HepG2 (cell line): ENCODE data around the gene SCGB2A2. TPM values are rescaled to one million over a fixed set of nuclear protein-coding genes. Genes with fewer than 3 reads are reported as not detected.

Experiments used
- ATAC-seq: fragments of 200-7000 bp; cut with Tn5 transposase; 3 replicates; pipeline ENCODE4 v1.9.1; 2020; ENCODE audit warnings: mild to moderate bottlenecking, moderate library complexity
- BruUV-seq: library from RNA; stranded (reverse); fragments of 400-500 nt; replicated peaks from 2 replicates; lab custom pipeline; 2021; lab: Mats Ljungman, UMichigan
- CTCF ChIA-PET: fragments of 300-600 bp; formaldehyde crosslinking; extraction: SDS; loops from one replicate; lab custom pipeline; 2021; ENCODE audit warnings: low total read pairs, inconsistent platforms, low intra/inter-chr PET ratio; lab: Yijun Ruan, JAX
- POLR2A ChIA-PET: fragments of 350-600 bp; sonication (Branson Sonifier 250); formaldehyde crosslinking; loops from one replicate; lab custom pipeline; 2020; ENCODE audit warnings: antibody characterized with exemption, inconsistent platforms; lab: Yijun Ruan, JAX
- DNase-seq: peaks from one replicate; pipeline ENCODE4 v3.0.0-alpha.2; 2015; ENCODE audit warnings: low spot score
- FAIRE-seq: peaks from 3 replicates; lab custom pipeline; 2011; peaks lifted over from hg19 to GRCh38; lab: Jason Lieb, UNC
- H2AFZ ChIP-seq: one replicate; pipeline ENCODE4 v1.6.1; 2011; ENCODE audit warnings: low read length, inconsistent platforms
- H3K27ac ChIP-seq: fragments of 300-600 bp; 3 replicates; pipeline ENCODE4 v1.8.0; 2011; ENCODE audit warnings: mixed run types, mild to moderate bottlenecking, mixed read lengths, low read length, inconsistent platforms; ENCODE audit not compliant: insufficient read depth; ENCODE audit errors: extremely low read length
- H3K27me3 ChIP-seq, 2 experiments: fragments of 200-600 bp in 1 of 2; 2 replicates in 1 of 2; 3 replicates in 1 of 2; pipeline versions ENCODE4 v1.6.0 to v1.8.0; 2011; ENCODE audit warnings: low read length in 2 of 2, mild to moderate bottlenecking in 2 of 2, moderate library complexity in 2 of 2, inconsistent platforms in 1 of 2; ENCODE audit not compliant: insufficient read depth in 2 of 2, control insufficient read depth in 1 of 2
- H3K36me3 ChIP-seq, 2 experiments: fragments of 200-600 bp in 1 of 2; replicated peaks in 1 of 2; 2 replicates in 1 of 2; 3 replicates in 1 of 2; pipeline versions ENCODE4 v1.5.1 to v1.8.0; 2011; ENCODE audit warnings: low read length in 2 of 2, inconsistent platforms in 1 of 2; ENCODE audit not compliant: insufficient read depth in 2 of 2, control insufficient read depth in 1 of 2
- H3K4me1 ChIP-seq: 2 replicates; pipeline ENCODE4 v1.5.1; 2012; ENCODE audit warnings: low read length, inconsistent platforms; ENCODE audit not compliant: insufficient read depth
- H3K4me2 ChIP-seq: 2 replicates; pipeline ENCODE4 v1.6.0; 2011; ENCODE audit warnings: low read depth, low read length, inconsistent platforms
- H3K4me3 ChIP-seq, 3 experiments: fragments of 200-600 bp in 1 of 3; sonication (generic), shearing (Covaris generic) in 1 of 3; replicated peaks in 1 of 3; 2 replicates each; pipeline ENCODE4 v1.5.1; 2011 to 2016; ENCODE audit warnings: low read length in 3 of 3, inconsistent platforms in 2 of 3, low read depth in 2 of 3, mild to moderate bottlenecking in 2 of 3, control low read depth in 1 of 3, mixed read lengths in 1 of 3; ENCODE audit not compliant: insufficient read depth in 1 of 3
- H3K79me2 ChIP-seq: one replicate; pipeline ENCODE4 v1.6.1; 2011; ENCODE audit warnings: low read length, inconsistent platforms; ENCODE audit not compliant: insufficient read depth
- H3K9ac ChIP-seq: 2 replicates; pipeline ENCODE4 v1.6.0; 2011; ENCODE audit warnings: mild to moderate bottlenecking, low read depth, low read length, inconsistent platforms; ENCODE audit not compliant: insufficient read depth
- H3K9me3 ChIP-seq: 2 replicates; pipeline ENCODE4 v1.5.1; 2012; ENCODE audit warnings: mild to moderate bottlenecking, low read length
- H4K20me1 ChIP-seq: 2 replicates; pipeline ENCODE4 v1.6.0; 2011; ENCODE audit warnings: inconsistent platforms, mild to moderate bottlenecking, low read length, moderate library complexity; ENCODE audit not compliant: insufficient read depth
- CCDC6 ChIP-seq: sonication (generic); formaldehyde crosslinking; IDR thresholded peaks from 2 replicates; pipeline ENCODE4 v1.8.1; 2022; ENCODE audit warnings: mild to moderate bottlenecking, missing genetic modification reagents, moderate library complexity
- FOXM1 ChIP-seq: sonication (generic); formaldehyde crosslinking; IDR thresholded peaks from 2 replicates; pipeline ENCODE4 v1.5.0; 2020; ENCODE audit warnings: missing genetic modification reagents
- MATR3 ChIP-seq: sonication (generic); formaldehyde crosslinking; IDR thresholded peaks from 2 replicates; pipeline ENCODE4 v1.4.0; 2020; ENCODE audit warnings: missing genetic modification reagents
- PPARG ChIP-seq: conservative IDR thresholded peaks from 2 replicates; pipeline ENCODE4 v1.6.1; 2016; ENCODE audit warnings: missing biosample characterization, missing genetic modification reagents
- SMC3 ChIP-seq: IDR thresholded peaks from 2 replicates; pipeline ENCODE4 v1.6.1; 2011; ENCODE audit warnings: low read length, improper control_type of control experiment
- STAG1 ChIP-seq: sonication (generic); formaldehyde crosslinking; IDR thresholded peaks from 2 replicates; pipeline ENCODE4 v1.4.0; 2020; ENCODE audit warnings: missing genetic modification reagents
- TEAD3 ChIP-seq: optimal IDR thresholded peaks from 2 replicates; pipeline ENCODE3; 2016; ENCODE audit warnings: borderline replicate concordance
- YEATS4 ChIP-seq: sonication (generic); formaldehyde crosslinking; IDR thresholded peaks from 2 replicates; pipeline ENCODE4 v1.4.0; 2020; ENCODE audit warnings: missing genetic modification reagents, borderline replicate concordance
- ZNF562 ChIP-seq: sonication (generic); formaldehyde crosslinking; IDR thresholded peaks from 2 replicates; pipeline ENCODE4 v1.8.0; 2022; ENCODE audit warnings: missing genetic modification reagents, borderline replicate concordance
- in situ Hi-C: cut with HindIII; loops from 2 replicates; pipeline ENCODE4 v1.10.0; 2017; ENCODE audit warnings: low pct_unique_long_range_greater_than_20kb; ENCODE audit not compliant: extremely low pct_ligation_motif_present
- intact Hi-C: fragments of 100-400 bp; cut with micrococcal nuclease; formaldehyde crosslinking; loops from one replicate; pipeline ENCODE4 v1.10.0; 2022; ENCODE audit not compliant: unreplicated experiment
- polyA plus RNA-seq, 8 experiments: library from polyadenylated mRNA; depleted of rRNA in 3 of 8; stranded (reverse) in 7 of 8; unstranded in 1 of 8; fragments of >200 nt; fragmentation: Illumina TruSeq in 4 of 8; extraction: Trizol in 4 of 8; gene quantifications; 2 replicates each; pipeline versions ENCODE4 v1.2.1 to v1.2.3, GENCODE V29; 2011 to 2016; ENCODE audit warnings: low read depth in 4 of 8, missing spikeins in 1 of 8, mixed read lengths in 1 of 8; ENCODE audit not compliant: insufficient read depth in 1 of 8
- total RNA-seq, 5 experiments: library from RNA; depleted of rRNA; stranded (reverse); fragments of >200 nt; fragmentation: Illumina TruSeq; extraction: Trizol; gene quantifications; 2 replicates each; pipeline ENCODE4 v1.2.3, GENCODE V29; 2016; ENCODE audit warnings: low read depth in 1 of 5
- TF ChIP-seq, protein P1 (sequence below): sonication (generic); formaldehyde crosslinking; IDR thresholded peaks from 2 replicates; pipeline ENCODE4 v1.8.1; 2023; ENCODE audit warnings: mild to moderate bottlenecking, missing genetic modification reagents
- TF ChIP-seq, protein P2 (sequence below): sonication (generic); formaldehyde crosslinking; IDR thresholded peaks from 2 replicates; pipeline ENCODE4 v1.4.0; 2020; ENCODE audit warnings: low read depth, mild to moderate bottlenecking, missing genetic modification reagents
- TF ChIP-seq, protein P3 (sequence below): sonication (generic); formaldehyde crosslinking; IDR thresholded peaks from 2 replicates; pipeline ENCODE4 v1.4.0; 2020; ENCODE audit warnings: missing genetic modification reagents
- TF ChIP-seq, protein P4 (sequence below): sonication (generic); formaldehyde crosslinking; IDR thresholded peaks from 2 replicates; pipeline ENCODE4 v1.5.0; 2020; ENCODE audit warnings: mild to moderate bottlenecking, missing genetic modification reagents, moderate library complexity

The SCGB2A2 gene
- total and polyA plus RNA-seq, 2 of the 13 experiments (the other 11 are each of a cell fraction or from before 2014, with no cell fraction given), result 0.12 TPM; not detected in 1

DNA sequence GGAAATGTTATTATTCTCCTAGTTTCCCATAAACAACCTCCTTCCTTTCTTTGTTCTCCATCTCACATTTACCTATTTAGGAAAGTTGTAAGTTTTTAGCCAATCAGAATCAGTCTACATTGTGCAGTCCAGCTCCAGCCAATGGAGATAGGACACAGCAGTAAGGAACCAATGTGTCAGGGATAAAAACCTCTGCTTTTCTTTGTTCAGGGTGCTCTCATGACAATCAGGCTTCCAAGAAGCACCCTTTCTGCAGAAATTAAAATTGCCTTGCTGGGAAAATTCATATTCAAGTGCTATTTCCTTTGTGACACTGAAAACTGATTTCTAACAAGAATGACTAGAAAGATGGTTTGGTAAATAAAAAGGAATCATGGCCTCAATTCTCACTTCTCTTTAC lies 46.9 kb upstream of the SCGB2A2 start:
- H3K36me3 ChIP-seq, result no peaks in the 10 kb centered on the region
- DNase-seq (no peak), FAIRE-seq (no peak), ATAC-seq (no peak)
- H3K9me3 ChIP-seq, result peaks cover 27% of the 10 kb centered on the region
- no peak overlapping the region for H3K4me2 ChIP-seq
- BruUV-seq, result no TSS peak
- intact Hi-C loops, result no loop called here
- no peak overlapping the region for H3K4me3 ChIP-seq
- H3K4me1 ChIP-seq, result no peaks in the 10 kb centered on the region
- no peak overlapping the region for H2AFZ ChIP-seq
- in situ Hi-C loops, result no loop called here
- H3K27ac ChIP-seq, result no peak overlapping the region
- no peaks in the 10 kb centered on the region for H3K79me2 ChIP-seq
- CTCF ChIA-PET, result no interaction called here
- no peaks in the 10 kb centered on the region for H4K20me1 ChIP-seq
- no peak overlapping the region for H3K9ac ChIP-seq
- POLR2A ChIA-PET, result no interaction called here
- no peaks in the 10 kb centered on the region; a peak in 1 of 5 replicates for H3K27me3 ChIP-seq
- TF ChIP-seq ZNF562 (CRISPR knock-in tag), result peak; percentile 88
- TF ChIP-seq, protein P1, sequence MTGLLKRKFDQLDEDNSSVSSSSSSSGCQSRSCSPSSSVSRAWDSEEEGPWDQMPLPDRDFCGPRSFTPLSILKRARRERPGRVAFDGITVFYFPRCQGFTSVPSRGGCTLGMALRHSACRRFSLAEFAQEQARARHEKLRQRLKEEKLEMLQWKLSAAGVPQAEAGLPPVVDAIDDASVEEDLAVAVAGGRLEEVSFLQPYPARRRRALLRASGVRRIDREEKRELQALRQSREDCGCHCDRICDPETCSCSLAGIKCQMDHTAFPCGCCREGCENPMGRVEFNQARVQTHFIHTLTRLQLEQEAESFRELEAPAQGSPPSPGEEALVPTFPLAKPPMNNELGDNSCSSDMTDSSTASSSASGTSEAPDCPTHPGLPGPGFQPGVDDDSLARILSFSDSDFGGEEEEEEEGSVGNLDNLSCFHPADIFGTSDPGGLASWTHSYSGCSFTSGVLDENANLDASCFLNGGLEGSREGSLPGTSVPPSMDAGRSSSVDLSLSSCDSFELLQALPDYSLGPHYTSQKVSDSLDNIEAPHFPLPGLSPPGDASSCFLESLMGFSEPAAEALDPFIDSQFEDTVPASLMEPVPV, result no peak
- no peak for TF ChIP-seq MATR3 (CRISPR knock-in tag)
- no peak for TF ChIP-seq FOXM1 (CRISPR knock-in tag)

DNA sequence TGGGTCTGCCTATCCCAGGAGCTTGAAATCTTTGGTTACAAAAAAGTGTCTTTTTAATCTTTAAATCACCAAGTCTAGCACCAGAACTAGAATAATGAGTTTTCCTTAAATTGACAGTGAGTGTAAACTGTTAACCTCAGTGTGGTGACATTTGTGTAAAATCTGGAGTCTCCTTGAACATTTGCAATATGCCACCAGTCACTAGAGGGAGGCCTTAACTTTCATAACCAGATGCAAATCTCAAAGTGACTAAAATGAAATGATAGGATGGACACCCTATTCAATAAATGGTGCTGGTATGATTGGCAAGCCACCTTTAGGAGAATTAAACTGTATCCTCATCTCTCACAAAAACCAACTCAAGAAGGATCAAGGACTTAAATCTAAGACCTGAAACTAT lies 36.2 kb upstream of the SCGB2A2 start:
- H3K4me3 ChIP-seq, result no peak overlapping the region
- no peaks in the 10 kb centered on the region for H3K36me3 ChIP-seq
- H3K9me3 ChIP-seq, result no peaks in the 10 kb centered on the region
- DNase-seq (no peak), FAIRE-seq (no peak), ATAC-seq (no peak)
- ChIA-PET POLR2A (no interaction called here), CTCF (interaction anchor here (1.1 to 1.4 kb wide), 2 partner anchors 77 to 91 kb away, joined by 4 to 5 read pairs; no protein-coding TSS in a partner anchor)
- H3K4me2 ChIP-seq, result no peak overlapping the region
- no peak overlapping the region for H2AFZ ChIP-seq
- no peaks in the 10 kb centered on the region for H4K20me1 ChIP-seq
- in situ Hi-C loops, result no loop called here
- H3K9ac ChIP-seq, result no peak overlapping the region
- H3K27me3 ChIP-seq, result peaks cover 0 to 17% of the 10 kb centered on the region in 2 experiments; a peak in 2 of 5 replicates
- H3K79me2 ChIP-seq, result no peaks in the 10 kb centered on the region
- intact Hi-C loops, result no loop called here
- no peak overlapping the region for H3K27ac ChIP-seq
- no TSS peak for BruUV-seq
- H3K4me1 ChIP-seq, result no peaks in the 10 kb centered on the region
- peak; percentile 33; the same call in 1 of the 2 replicates for TF ChIP-seq SMC3
- TF ChIP-seq YEATS4 (CRISPR knock-in tag), result no peak
- no peak for TF ChIP-seq CCDC6 (CRISPR knock-in tag)
- TF ChIP-seq, protein P2, sequence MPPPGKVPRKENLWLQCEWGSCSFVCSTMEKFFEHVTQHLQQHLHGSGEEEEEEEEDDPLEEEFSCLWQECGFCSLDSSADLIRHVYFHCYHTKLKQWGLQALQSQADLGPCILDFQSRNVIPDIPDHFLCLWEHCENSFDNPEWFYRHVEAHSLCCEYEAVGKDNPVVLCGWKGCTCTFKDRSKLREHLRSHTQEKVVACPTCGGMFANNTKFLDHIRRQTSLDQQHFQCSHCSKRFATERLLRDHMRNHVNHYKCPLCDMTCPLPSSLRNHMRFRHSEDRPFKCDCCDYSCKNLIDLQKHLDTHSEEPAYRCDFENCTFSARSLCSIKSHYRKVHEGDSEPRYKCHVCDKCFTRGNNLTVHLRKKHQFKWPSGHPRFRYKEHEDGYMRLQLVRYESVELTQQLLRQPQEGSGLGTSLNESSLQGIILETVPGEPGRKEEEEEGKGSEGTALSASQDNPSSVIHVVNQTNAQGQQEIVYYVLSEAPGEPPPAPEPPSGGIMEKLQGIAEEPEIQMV (CRISPR knock-in tag), result no peak
- TF ChIP-seq, protein P3, sequence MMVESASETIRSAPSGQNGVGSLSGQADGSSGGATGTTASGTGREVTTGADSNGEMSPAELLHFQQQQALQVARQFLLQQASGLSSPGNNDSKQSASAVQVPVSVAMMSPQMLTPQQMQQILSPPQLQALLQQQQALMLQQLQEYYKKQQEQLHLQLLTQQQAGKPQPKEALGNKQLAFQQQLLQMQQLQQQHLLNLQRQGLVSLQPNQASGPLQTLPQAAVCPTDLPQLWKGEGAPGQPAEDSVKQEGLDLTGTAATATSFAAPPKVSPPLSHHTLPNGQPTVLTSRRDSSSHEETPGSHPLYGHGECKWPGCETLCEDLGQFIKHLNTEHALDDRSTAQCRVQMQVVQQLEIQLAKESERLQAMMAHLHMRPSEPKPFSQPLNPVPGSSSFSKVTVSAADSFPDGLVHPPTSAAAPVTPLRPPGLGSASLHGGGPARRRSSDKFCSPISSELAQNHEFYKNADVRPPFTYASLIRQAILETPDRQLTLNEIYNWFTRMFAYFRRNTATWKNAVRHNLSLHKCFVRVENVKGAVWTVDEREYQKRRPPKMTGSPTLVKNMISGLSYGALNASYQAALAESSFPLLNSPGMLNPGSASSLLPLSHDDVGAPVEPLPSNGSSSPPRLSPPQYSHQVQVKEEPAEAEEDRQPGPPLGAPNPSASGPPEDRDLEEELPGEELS (CRISPR knock-in tag), result no peak
- peak; percentile 55 for TF ChIP-seq STAG1 (CRISPR knock-in tag)
- TF ChIP-seq TEAD3 (CRISPR knock-in tag), result no peak
- TF ChIP-seq, protein P4, sequence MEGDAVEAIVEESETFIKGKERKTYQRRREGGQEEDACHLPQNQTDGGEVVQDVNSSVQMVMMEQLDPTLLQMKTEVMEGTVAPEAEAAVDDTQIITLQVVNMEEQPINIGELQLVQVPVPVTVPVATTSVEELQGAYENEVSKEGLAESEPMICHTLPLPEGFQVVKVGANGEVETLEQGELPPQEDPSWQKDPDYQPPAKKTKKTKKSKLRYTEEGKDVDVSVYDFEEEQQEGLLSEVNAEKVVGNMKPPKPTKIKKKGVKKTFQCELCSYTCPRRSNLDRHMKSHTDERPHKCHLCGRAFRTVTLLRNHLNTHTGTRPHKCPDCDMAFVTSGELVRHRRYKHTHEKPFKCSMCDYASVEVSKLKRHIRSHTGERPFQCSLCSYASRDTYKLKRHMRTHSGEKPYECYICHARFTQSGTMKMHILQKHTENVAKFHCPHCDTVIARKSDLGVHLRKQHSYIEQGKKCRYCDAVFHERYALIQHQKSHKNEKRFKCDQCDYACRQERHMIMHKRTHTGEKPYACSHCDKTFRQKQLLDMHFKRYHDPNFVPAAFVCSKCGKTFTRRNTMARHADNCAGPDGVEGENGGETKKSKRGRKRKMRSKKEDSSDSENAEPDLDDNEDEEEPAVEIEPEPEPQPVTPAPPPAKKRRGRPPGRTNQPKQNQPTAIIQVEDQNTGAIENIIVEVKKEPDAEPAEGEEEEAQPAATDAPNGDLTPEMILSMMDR (CRISPR knock-in tag), result peak; percentile 46
- no peak for TF ChIP-seq PPARG (CRISPR knock-in tag)
